ENCODE measurements around the gene CALN1. TPM values are rescaled to one million over a fixed set of nuclear protein-coding genes. Genes with fewer than 3 reads are reported as not detected.

CALN1 gene
- polyA plus RNA-seq, 1 experiment = not detected

DNA sequence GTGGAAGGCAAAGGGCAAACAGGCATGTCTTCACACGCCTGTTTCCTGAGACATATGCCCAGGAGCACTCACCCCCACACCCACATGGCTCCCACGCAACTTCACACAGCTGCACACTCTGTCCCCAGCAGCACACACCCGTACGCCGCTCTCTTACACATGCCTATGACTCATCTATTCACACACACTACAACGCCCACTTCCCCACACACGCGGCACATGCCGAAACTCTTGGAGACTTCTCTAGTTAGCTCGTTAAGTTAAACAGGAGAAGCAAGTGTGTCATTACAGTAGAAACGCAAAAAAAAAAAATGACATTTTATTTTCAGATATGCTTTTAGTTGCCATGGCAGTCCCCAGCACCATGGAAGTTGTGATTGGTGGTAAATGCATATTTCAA, 6.7 kb downstream of the CALN1 start:
- no peaks in the 10 kb centered on the region for H3K27me3 ChIP-seq (ENCODE audit: control insufficient read depth, insufficient read depth, low read length)
- CTCF ChIA-PET = no interaction called here
- TF ChIP-seq, protein P1, sequence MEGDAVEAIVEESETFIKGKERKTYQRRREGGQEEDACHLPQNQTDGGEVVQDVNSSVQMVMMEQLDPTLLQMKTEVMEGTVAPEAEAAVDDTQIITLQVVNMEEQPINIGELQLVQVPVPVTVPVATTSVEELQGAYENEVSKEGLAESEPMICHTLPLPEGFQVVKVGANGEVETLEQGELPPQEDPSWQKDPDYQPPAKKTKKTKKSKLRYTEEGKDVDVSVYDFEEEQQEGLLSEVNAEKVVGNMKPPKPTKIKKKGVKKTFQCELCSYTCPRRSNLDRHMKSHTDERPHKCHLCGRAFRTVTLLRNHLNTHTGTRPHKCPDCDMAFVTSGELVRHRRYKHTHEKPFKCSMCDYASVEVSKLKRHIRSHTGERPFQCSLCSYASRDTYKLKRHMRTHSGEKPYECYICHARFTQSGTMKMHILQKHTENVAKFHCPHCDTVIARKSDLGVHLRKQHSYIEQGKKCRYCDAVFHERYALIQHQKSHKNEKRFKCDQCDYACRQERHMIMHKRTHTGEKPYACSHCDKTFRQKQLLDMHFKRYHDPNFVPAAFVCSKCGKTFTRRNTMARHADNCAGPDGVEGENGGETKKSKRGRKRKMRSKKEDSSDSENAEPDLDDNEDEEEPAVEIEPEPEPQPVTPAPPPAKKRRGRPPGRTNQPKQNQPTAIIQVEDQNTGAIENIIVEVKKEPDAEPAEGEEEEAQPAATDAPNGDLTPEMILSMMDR (IDR thresholded peaks at IDR 0.05; ENCODE audit: insufficient read depth, low read depth, low read length) = no peak
- H3K36me3 ChIP-seq (ENCODE audit: control insufficient read depth, insufficient read depth, low read length) = no peaks in the 10 kb centered on the region
- DNase-seq (ENCODE audit: low read depth) = no peak
- POLR2A ChIA-PET = no interaction called here
- H3K4me3 ChIP-seq (ENCODE audit: low read depth, low read length) = no peak overlapping the region

DNA sequence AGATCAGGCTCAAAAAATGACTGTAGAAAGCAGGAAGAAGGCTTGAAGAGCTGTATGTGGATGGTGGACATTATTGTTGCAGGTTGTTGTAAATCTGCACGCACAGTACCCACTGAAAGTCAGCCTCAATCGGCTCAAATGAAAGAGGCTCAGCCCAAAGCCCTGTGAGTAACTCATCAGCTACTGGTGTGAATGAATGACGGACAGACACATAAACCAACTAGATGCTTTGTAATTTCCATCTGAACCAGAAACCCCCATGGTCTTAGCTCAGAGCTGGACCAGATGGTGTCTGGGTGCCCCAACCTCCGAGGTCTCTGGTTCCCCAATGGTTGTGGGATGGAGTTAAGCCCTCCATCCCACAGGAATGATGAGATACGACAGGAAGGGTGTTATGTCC, 7.4 kb downstream of the CALN1 start:
- DNase-seq (ENCODE audit: low read depth) = no peak
- CTCF ChIA-PET = no interaction called here

DNA sequence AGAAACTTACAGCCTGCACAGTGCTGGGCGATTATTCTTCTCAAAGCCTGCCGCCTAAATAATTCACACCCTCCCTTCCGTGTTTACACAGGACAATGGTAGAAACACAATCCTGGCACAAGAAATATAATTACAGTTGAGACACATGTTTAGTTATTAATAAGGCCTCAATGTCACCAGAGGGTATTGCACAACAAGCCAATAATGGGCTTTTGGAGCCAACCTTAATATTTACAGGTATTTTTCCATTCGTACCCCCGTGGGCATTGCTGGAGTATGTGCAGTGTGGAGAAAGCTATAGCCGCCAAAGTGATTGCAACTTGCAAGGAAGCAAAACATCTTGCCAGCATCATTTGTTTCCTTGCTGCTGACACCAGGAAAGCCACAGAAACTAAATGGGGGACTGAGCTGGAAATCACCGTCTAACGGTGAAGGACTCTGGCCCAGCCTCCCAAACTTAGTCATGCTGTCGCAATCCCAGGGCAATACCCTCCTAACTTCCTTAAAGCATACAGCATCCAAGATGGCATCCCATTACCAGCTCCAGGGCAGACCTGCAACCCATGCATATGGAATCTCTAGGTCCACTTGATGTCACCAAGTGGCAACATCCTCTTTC, 8.6 kb downstream of the CALN1 start:
- H3K27me3 ChIP-seq (ENCODE audit: control insufficient read depth, insufficient read depth, low read length) = no peaks in the 10 kb centered on the region
- TF ChIP-seq, protein P1 (IDR thresholded peaks at IDR 0.05; ENCODE audit: insufficient read depth, low read depth, low read length) = no peak
- CTCF ChIA-PET = no interaction called here
- no peak for DNase-seq (ENCODE audit: low read depth)
- POLR2A ChIA-PET = no interaction called here
- H3K4me3 ChIP-seq (ENCODE audit: low read depth, low read length) = no peak overlapping the region
- H3K36me3 ChIP-seq (ENCODE audit: control insufficient read depth, insufficient read depth, low read length) = no peaks in the 10 kb centered on the region

More for the DNA sequence above, 7.4 kb downstream of the CALN1 start:
- Histone ChIP-seq H3K4me3 (ENCODE audit: low read depth, low read length) (no peak overlapping the region), H3K36me3 (ENCODE audit: control insufficient read depth, insufficient read depth, low read length) (no peaks in the 10 kb centered on the region), H3K27me3 (ENCODE audit: control insufficient read depth, insufficient read depth, low read length) (no peaks in the 10 kb centered on the region)
- POLR2A ChIA-PET = no interaction called here
- TF ChIP-seq, protein P1 (IDR thresholded peaks at IDR 0.05; ENCODE audit: insufficient read depth, low read depth, low read length) = no peak

DNA sequence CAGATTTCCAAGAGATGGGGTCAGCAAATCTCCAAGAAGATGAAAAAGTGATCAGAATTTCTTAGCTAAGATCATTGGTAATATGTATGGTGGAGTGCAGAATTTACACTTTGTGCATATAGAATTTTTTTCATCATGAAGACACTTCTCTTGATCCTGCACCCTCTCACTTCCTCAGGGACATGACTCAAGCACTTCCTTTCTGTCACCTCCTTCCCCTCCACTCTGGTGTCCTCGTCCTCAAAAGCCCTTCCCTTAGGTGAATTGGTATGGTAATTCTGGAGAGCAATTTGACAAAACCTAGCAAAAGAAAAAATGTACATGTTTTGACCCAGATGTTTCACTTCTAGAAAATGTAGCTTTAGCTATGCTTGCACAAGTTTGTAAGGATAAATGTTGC, 18.1 kb downstream of the CALN1 start:
- H3K27me3 ChIP-seq (ENCODE audit: control insufficient read depth, insufficient read depth, low read length) = no peaks in the 10 kb centered on the region
- no peak overlapping the region for H3K4me3 ChIP-seq (ENCODE audit: low read depth, low read length)
- no peak for DNase-seq (ENCODE audit: low read depth)
- POLR2A ChIA-PET = no interaction called here
- CTCF ChIA-PET = interaction anchor here (0.7 kb wide), 1 partner anchor 118 kb away, joined by 3 read pairs; no protein-coding TSS in a partner anchor
- H3K36me3 ChIP-seq (ENCODE audit: control insufficient read depth, insufficient read depth, low read length) = no peaks in the 10 kb centered on the region
- TF ChIP-seq, protein P1 (IDR thresholded peaks at IDR 0.05; ENCODE audit: insufficient read depth, low read depth, low read length) = no peak

DNA sequence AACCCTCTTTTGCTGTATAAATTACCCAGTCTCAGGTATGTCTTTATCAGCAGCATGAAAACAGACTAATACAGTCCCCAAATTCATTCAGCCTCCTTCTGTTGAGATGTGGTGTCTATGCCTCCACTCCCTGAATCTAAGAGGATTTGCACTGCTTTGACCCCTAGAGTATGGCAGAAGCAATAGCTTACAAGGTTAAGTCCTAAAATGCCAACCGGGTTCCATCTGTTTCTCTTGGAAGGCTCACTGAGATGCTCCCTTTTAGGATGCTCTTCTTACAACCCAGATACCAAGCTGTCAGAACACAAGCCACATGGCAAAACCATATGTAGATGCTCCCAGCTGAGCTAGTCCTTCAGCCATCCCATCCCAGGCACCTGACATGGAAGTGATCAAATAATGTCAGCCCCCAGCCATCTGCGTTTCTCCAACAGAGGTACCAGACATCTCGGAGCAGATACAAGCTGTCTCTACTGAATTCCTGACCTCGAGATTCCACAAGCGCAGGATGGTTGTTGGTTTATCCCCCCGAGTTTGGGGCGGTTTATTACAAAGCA, 20.2 kb downstream of the CALN1 start:
- H3K27me3 ChIP-seq (ENCODE audit: control insufficient read depth, insufficient read depth, low read length) = no peaks in the 10 kb centered on the region
- DNase-seq (ENCODE audit: low read depth) = no peak
- TF ChIP-seq, protein P1 (IDR thresholded peaks at IDR 0.05; ENCODE audit: insufficient read depth, low read depth, low read length) = no peak
- H3K36me3 ChIP-seq (ENCODE audit: control insufficient read depth, insufficient read depth, low read length) = no peaks in the 10 kb centered on the region
- CTCF ChIA-PET = no interaction called here
- H3K4me3 ChIP-seq (ENCODE audit: low read depth, low read length) = no peak overlapping the region
- POLR2A ChIA-PET = no interaction called here
